GM18517 (cell line): ENCODE measurements around the gene C9orf43.
"Not testable (repeated sequence)": the region's sequence is repeated elsewhere in the genome, so short reads cannot be mapped to it uniquely, and the experiment has no call there.

ENCODE experiments used
- ATAC-seq: cut with Tn5 transposase; IDR thresholded peaks from one replicate; pipeline ENCODE4 v1.9.1; 2021; ENCODE audit warnings: mild to moderate bottlenecking, moderate library complexity; ENCODE audit not compliant: unreplicated experiment

Gene C9orf43, protein sequence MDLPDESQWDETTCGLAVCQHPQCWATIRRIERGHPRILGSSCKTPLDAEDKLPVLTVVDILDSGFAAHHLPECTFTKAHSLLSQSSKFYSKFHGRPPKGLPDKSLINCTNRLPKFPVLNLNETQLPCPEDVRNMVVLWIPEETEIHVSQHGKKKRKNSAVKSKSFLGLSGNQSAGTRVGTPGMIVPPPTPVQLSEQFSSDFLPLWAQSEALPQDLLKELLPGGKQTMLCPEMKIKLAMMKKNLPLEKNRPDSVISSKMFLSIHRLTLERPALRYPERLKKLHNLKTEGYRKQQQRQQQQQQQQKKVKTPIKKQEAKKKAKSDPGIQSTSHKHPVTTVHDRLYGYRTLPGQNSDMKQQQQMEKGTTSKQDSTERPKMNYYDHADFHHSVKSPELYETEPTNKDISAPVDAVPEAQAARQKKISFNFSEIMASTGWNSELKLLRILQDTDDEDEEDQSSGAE

DNA sequence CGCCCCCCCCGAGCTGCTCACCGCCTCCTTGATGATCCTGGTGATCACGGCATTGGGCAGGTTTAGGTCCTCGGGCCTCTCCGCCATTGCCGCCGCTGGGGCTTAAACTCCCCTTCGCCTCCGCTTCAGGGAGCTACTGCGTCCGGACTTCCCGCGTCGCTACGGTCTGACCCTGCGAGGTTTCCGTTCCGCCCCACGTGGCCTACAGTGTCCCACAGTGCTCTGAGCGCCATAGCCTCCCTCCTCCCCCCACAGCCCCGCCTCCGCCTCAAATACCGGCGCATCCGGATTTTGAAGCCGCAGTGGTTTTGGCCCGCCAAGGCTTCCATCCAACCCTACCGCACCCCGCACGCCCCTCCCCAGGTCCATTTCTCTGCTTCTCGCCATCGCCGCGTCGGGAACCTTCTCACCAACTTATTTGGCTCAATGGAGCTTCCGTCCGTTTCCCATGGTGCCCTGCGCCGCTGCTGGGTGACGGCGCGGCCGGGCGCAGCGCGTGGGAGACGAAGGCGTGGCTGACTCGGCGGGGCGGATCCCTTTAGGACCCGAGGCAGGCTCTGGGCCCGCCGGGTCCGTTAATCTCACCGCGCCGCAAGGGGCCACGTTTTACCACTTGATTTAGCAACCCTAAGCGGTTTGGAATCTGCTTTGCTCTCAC is at the start of gene C9orf43, which contains the start of gene POLE3:
TSS of gene C9orf43 (plus strand) at position 541 of the 658 bp plus-strand sequence. CDS start 2,747 bp downstream, outside the sequence.
TSS of gene POLE3 (minus strand) at position 469 of the 658 bp plus-strand sequence. CDS start at position 87, 382 bp downstream.
- ATAC-seq: peak; percentile 84

DNA sequence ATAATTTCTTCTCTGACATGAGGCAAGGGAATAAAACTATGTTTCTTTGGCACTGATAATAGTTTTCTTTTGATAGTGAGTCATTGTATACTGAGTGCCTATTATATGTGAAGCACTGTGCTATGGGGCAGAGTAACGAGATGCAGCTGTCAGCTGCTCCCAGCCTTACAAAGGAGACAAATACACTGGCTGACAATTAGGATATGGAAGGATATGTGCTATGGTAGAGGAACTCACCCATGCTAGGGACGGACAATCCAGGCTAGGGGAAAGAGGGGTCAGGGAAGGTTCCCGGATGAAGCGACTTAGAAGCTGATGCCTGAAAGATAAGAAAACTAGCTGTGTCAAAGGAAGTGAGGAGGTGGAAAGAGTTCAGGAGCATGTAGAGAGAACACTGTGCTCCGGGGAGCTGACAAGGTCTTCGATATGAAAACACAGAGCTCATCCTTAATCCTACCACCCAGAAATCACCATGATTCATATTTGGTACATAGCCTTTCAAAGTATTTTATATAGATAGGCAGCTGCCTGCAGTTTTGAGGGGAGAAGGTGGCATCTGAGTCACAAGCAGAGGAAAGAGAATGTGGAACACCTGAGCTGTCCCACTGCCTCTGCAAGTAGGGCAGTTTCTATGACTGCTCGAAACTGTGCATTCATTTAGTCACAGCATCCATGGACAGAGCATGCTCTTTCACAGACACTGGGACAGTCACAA is 49.1 kb upstream of the C9orf43 start:
- ATAC-seq: no peak

DNA sequence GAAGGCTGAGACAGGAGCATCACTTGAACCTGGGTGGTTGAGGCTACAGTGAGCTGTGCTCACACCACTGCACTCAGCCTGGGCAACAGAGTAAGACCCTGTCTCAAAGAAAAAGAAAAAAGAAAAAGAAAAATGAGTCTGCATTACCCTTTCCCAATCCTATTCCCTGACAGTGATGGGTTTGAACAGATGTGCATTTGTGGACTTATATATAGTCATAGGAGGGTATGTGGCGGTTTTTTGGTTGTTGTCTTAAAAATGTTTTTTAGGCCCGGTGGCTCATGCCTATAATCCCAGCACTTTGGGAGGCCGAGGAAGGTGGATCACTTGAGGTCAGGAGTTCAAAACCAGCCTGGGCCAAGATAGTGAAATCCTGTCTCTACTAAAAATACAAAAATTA is 47.2 kb upstream of the C9orf43 start:
- ATAC-seq: no peak

DNA sequence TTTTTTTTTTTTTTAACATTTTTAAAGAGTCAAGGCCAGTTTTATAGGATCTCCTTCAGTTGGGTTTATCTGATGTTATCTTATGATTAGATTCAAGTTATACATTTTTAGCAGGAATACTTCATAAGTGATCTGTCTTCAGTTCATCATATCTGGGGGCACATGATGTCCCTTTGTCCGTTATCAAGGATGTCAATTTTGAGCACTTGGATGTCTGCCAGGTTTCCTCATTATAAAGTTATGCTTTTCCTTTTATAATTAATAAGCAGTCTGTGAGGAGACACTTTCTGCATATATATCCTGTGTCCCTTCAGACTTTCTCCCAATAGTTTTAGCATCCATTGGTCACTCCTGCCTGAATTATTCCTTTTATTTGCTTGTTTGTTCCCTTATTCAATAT is 45.6 kb upstream of the C9orf43 start:
- ATAC-seq: no peak

DNA sequence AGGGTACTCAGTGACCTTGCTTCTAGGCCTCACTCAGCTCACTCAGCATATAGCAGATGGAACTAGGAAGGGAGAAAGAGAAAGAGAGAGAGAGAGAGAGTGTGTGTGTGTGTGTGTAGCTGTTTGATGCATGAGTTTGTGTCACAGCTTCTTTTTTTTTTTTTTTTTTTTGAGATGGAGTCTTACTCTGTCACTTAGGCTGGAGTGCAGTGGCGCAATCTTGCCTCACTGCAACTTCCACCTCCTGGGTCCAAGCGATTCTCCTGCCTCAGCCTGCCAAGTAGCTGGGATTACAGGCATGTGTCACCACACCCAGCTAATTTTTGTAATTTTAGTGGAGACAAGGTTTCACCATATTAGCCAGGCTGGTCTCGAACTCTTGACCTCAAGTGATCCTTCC is 44.9 kb upstream of the C9orf43 start:
- ATAC-seq: not testable (repeated sequence)

DNA sequence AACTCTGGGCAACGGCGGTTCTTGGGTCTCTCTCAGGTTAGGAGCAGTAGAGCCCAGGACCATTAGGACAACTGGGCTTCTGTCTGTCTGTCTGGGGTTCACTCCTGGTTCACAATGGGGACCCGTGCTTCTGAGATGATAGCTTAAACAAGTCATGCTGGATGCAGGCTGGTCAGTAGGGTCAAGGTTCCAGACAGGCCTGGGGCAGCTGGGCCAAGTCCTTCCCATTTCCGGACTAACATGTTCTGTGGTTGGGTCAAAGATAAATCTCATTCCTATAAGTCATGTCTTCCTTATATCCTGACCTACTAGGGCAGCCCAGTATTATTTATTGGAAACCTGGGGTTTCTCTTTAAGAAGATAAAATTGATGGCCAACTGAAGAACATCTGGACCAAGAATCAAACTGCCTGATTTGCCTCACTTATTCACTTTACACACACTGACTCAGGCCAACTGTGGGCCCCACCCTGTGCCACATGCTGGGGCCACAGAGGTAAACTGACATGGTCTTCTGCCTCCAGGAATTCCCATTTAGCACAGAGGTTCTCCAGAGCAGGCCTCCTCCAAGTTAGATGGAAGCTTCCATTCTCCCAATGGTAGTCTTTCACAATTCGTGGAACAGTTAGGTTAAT is 42.1 kb upstream of the C9orf43 start:
- ATAC-seq: no peak

DNA sequence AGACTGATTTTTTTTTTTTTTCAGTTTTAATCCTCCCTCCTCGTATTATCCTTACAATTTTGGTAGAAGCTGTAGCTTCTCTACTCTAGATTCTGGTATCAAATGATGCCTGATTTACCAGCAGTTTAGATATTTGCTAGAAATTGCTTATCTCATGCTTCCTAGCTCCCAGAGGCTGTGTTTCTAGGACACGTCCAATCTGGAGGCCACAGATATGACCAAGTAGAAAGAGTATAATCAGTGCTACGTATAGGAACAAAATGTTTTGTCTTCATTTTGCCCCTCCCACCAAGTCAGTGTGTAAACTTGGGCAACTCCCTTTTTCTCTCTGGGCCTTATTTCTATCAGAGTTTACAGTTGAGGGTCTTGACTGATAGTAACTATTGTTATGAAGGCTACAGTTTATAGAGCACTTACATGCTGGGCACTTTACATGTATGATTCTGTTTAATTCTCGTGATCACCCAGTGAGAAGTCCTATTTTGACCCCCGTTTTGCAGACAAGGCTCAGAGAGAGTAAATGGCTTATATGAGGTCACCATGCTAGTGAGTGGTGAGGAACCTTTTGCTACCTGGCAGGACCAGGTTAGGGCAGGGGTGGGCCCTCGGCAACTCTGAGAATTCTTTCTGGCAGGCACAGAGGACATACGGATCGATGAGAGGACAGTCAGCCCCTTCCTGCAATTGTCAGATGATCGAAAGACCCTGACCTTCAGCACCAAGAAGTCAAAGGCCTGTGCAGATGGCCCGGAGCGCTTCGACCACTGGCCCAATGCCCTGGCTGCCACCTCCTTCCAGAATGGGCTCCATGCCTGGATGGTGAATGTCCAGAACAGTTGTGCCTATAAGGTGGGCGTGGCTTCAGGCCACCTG is 41.3 kb upstream of the C9orf43 start:
- no peak for ATAC-seq

DNA sequence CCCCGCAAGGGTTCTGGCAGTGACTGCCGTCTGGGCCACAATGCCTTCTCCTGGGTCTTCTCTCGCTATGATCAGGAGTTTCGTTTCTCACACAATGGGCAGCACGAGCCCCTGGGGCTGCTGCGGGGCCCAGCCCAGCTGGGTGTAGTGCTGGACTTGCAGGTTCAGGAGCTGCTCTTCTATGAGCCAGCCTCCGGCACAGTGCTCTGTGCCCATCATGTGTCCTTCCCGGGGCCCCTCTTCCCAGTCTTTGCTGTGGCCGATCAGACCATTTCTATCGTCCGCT is 40.7 kb upstream of the C9orf43 start:
- ATAC-seq: no peak

DNA sequence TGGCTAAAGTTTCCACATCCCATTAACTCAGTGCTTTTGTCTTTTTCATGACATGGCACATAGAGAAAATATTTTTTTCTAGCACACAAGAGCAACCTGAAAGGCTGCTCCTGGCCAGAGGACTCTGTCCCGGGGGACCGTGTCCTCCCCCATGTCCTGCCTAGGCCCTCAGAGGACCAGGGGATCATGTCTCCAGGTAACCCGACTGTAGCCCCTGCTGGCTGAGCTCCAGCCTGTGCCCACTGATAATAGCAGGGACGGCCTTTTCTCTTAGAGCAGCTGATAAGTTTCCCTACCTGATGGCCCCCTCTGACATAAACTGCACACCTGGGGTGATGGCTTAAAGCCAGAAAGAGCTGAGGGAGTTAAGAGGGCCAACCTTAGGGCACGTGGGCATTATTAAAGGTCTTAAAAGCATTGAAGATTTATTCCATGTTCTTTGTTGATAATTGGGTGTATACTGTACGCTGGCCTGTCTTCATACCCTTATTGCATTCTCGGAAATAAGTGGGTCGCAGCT is 39.7 kb upstream of the C9orf43 start:
- ATAC-seq: no peak

DNA sequence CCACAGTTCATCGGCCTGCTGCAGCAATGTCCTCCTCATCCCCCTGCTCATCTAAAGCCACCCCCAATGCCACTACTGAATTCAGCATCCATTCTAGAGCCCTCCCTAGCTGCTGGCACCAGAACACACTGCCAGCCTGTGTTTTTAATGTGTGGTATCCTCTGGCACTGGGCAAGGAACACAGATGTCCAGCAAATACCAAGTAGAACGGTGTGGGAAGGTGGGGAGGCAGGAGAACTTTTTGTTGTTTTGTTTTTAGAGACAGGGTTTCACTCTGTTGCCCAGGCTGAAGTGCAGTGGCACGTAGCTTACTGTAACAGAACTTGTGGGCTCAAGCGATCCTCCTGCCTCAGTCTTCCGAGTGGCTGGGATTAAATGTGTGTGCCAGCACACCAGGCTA is 38.5 kb upstream of the C9orf43 start:
- no peak for ATAC-seq

DNA sequence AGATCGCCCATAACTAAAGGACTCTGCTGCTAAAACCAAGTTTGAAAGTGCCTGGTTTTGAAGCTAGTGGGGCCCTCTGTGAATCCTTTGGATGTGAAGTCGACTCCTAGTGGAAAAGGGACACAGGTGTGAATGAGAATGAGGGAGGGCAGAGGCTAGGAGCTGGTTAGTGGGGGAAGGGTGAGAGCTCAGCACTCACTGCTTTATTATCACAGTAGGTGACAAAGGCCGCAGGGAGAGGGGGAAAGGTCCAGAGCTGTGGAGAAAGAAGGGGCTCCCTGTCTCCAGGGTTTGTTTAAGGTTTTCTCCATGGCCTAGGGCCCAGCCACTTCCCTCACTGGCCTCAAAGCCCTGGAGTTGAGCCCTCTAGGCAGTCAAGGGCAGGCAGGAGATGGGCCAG is 37.3 kb upstream of the C9orf43 start:
- ATAC-seq: no peak

DNA sequence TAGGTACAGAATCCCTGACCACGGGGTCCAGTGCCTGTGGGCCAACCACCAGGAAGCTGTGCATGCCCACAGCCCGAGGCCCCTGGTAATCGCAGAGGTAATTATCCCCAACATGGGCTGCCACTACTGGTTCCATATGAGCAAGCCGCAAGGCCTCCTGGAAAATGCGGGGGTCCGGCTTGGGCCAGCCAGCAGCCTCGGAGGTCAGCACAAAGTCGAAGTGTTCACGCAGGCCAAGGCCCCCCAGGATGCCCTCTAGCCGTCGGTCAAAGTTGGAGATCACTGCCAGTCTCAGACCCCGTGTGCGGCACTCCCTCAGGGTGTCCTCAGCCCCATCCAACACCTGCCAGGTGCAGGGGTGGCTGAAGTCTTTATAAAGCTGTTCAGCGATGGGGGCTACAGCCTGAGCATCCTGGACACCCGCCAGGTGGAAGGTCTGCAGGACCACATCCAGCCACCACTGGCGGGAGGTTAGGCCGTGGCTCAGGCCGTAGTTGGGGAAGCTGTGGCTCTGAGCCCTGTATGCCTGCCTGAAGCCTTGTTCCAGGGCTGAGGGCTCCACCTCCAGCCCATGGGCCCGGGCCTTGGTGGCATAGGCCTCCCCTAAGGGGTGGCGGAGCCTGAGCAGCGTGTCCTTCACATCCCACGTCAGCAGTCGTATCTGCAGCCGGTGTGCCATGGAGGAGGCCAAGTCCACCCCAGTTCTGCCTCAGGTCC is 36.7 kb upstream of the C9orf43 start:
- no peak for ATAC-seq

DNA sequence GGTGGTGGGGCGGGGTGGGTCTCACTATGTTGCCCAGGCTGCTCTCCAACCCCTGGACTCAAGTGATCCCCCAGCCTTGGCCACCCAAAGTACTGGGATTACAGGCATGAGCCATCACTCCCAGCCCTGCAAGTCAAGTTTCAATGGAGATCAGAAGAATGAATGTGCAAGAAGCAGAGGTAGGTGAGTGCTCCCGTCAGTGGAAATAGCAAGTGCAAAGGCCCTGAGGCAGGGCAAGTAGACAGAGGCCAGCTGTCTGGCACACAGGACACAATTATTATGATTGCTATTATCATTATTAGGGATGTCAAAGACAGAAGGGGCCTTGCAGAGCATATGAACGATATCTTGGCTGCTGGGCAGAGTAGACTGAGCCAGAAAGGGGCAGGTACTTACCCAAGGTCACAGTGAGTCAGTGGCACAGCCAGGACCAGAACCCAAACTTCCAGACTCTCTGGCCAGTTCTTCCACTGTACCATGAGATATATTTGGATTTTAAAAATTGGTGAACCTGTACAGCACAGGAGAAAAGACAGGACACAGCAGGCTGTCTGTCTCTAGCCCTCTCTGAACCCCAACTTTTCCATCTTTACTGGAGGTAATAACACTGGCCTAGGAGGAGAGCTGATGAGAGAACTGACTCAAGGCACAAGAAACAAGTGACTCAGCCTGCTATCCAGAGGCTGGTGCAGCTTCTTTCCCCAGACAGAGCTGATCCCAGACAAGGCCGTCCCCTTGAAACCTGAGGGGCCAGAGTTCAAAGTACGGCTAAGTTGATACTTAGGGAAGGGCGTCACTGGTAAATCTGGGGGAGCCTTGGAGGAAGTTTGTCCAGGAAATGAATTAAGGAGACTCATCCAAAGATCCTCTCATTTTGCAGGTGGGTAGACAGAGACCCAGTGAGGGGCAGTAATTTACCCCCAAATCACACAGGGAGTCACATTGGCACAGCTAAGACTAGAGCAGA is 35.2 kb upstream of the C9orf43 start:
- ATAC-seq: no peak

DNA sequence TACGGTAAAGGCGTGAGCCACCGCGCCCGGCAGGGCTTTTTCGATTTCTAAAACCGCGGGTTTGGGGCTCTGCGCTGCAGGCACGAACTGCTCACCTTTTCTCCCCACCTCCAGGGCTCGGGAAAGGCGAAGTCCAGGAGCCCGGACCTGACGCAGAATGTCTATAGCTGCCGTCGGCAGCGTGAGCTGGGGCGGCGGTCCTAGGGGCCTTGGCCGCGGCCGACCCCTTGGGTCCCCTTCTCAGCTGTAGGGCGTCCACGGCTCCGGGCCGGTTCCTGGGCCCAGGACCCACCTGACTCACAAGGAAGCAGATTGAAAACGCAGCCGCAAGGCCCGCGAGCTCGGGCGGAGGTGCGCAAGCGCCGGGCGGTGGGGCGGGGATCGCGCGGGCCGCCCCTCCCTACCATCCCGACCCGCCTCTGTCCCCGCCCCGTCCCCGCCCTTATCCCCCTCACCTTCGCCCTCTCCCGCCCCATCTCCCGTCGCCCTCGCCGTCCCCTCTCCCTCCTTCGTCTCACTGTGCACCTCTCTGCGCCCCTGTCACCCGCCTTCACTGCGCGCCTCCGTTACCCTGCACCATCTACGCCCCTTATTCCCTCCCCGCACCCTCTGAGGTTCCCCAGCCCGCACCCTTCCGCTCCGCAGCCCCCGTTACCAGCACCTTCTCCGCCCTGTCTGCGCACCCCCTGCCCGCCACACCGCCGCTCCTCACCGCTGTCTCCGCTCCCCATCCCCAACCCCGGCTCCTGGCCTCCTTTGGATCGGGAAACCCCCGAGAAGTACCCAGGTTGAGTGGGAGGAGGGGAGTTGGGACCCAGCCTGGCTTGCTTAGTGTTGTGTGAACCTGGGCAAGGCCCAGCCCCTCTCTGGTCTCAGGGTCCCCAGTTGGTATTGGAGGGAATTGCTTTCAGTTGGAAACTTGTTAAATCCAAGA is 33.6 kb upstream of the C9orf43 start, which contains the start of gene HDHD3:
TSS of gene HDHD3 (minus strand) at position 353 of the 934 bp plus-strand sequence. CDS start 2,632 bp downstream, outside the sequence.
- ATAC-seq: peak; percentile 73

DNA sequence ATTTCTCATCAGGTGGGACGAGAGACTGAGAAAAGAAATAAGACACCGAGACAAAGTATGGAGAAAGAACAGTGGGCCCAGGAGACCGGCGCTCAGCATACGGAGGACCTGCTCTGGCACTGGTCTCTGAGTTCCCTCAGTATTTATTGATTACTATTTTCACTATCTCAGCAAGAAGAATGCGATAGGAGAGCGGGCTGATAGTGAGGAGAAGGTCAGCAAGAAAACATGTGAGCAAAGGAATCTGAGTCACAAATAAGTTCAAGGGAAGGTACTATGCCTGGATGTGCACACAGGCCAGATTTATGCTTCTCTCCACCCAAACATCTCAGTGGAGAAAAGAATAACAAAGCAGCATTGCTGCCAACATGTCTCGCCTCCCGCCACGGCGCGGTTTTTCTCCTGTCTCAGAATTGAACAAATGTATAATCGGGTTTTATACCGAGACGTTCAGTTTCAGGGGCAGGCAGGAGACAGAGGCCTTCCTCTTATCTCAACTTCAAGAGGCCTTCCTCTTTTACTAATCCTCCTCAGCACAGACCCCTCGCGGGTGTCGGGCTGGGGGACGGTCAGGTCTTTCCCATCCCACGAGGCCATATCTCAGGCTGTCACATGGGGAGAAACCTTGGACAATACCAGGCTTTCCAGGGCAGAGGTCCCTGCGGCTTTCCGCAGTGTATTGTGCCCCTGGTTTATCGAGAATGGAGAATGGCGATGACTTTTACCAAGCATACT is 31.3 kb upstream of the C9orf43 start:
- not testable (repeated sequence) for ATAC-seq

DNA sequence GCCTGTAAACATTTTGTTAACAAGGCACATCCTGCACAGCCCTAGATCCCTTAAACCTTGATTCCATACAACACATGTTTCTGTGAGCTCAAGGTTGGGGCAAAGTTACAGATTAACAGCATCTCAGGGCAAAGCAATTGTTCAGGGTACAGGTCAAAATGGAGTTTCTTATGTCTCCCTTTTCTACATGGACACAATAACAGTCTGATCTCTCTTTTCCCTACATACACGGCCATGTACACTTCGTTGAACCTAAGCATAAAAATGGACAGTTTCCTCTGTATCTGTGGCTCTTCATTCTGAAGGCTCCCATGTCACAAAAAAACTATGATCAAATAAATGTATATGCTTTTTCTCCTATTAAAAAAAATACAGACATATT is 30.7 kb upstream of the C9orf43 start:
- ATAC-seq: not testable (repeated sequence)
